K562 (cell line): ENCODE data around the gene CDRT4. TPM values are rescaled to one million over a fixed set of nuclear protein-coding genes. Genes with fewer than 3 reads are reported as not detected.

ENCODE experiments used
- ATAC-seq: fragments of 200-7000 bp; cut with Tn5 transposase; 3 replicates; pipeline ENCODE4 v1.9.1; 2020; ENCODE audit warnings: moderate library complexity
- BruUV-seq: library from RNA; stranded (reverse); fragments of 400-500 nt; replicated peaks from 2 replicates; lab custom pipeline; 2021; lab: Mats Ljungman, UMichigan
- CTCF ChIA-PET: fragments of 300-600 bp; formaldehyde crosslinking; extraction: SDS; loops from one replicate; lab custom pipeline; 2021; ENCODE audit warnings: low intra/inter-chr PET ratio; lab: Yijun Ruan, JAX
- POLR2A ChIA-PET: fragments of 300-600, 350-650 bp; sonication (Branson Sonifier 250); formaldehyde crosslinking; extraction: SDS; loops from one replicate; lab custom pipeline; 2021; ENCODE audit warnings: antibody characterized with exemption, inconsistent platforms; lab: Yijun Ruan, JAX
- DNase-seq, 4 experiments: peaks; one replicate each; pipeline versions ENCODE4 v3.0.0 to v3.0.0-alpha.2; 2011 to 2018; ENCODE audit warnings: low spot score in 3 of 4, mixed read lengths in 3 of 4; ENCODE audit errors: extremely low read depth in 1 of 4
- FAIRE-seq: peaks from 2 replicates; lab custom pipeline; 2011; peaks lifted over from hg19 to GRCh38; lab: Jason Lieb, UNC
- H2AFZ ChIP-seq: 2 replicates; pipeline ENCODE4 v1.6.0; 2011; ENCODE audit warnings: low read depth, low read length, control low read depth, inconsistent platforms
- H3K27ac ChIP-seq: fragments of 200-600 bp; 3 replicates; pipeline ENCODE4 v1.8.0; 2011; ENCODE audit warnings: low read depth, mild to moderate bottlenecking, control low read depth, inconsistent platforms, low read length, moderate library complexity, mixed read lengths; ENCODE audit errors: extremely low read depth
- H3K27me3 ChIP-seq, 2 experiments: fragments of 300-600 bp in 1 of 2; 2 replicates in 1 of 2; 3 replicates in 1 of 2; pipeline versions ENCODE4 v1.6.0 to v1.8.0; 2011; ENCODE audit warnings: inconsistent platforms in 2 of 2, low read length in 2 of 2, mild to moderate bottlenecking in 1 of 2, mixed read lengths in 1 of 2, moderate library complexity in 1 of 2; ENCODE audit not compliant: control insufficient read depth in 2 of 2, insufficient read depth in 2 of 2
- H3K36me3 ChIP-seq: fragments of 300-600 bp; 3 replicates; pipeline ENCODE4 v1.8.0; 2011; ENCODE audit warnings: mild to moderate bottlenecking, low read length, inconsistent platforms; ENCODE audit not compliant: control insufficient read depth, insufficient read depth
- H3K4me1 ChIP-seq, 2 experiments: fragments of 200-600 bp in 1 of 2; replicated peaks in 1 of 2; 2 replicates in 1 of 2; 3 replicates in 1 of 2; pipeline versions ENCODE4 v1.5.1 to v1.8.0; 2011; ENCODE audit warnings: inconsistent platforms in 2 of 2, low read length in 2 of 2, mild to moderate bottlenecking in 1 of 2, mixed read lengths in 1 of 2, moderate library complexity in 1 of 2; ENCODE audit not compliant: control insufficient read depth in 2 of 2, insufficient read depth in 2 of 2
- H3K4me2 ChIP-seq: 2 replicates; pipeline ENCODE4 v1.6.1; 2011; ENCODE audit warnings: low read length, control low read depth, inconsistent platforms, mixed read lengths; ENCODE audit not compliant: insufficient read depth
- H3K4me3 ChIP-seq: fragments of 200-600 bp; sonication (generic), shearing (Covaris generic); 2 replicates; pipeline ENCODE4 v1.5.1; 2016; ENCODE audit warnings: control low read depth, inconsistent platforms
- H3K79me2 ChIP-seq: fragments of 200-600 bp; 3 replicates; pipeline ENCODE4 v1.8.0; 2011; ENCODE audit warnings: low read length, inconsistent platforms; ENCODE audit not compliant: control insufficient read depth, insufficient read depth
- H3K9ac ChIP-seq, 2 experiments: 2 replicates each; pipeline versions ENCODE4 v1.6.0 to v1.6.1; 2011; ENCODE audit warnings: low read depth in 2 of 2, low read length in 2 of 2, control low read depth in 1 of 2, inconsistent platforms in 1 of 2, mild to moderate bottlenecking in 1 of 2, mixed read lengths in 1 of 2; ENCODE audit not compliant: insufficient read depth in 1 of 2
- H3K9me1 ChIP-seq: one replicate; pipeline ENCODE4 v1.6.0; 2011; ENCODE audit warnings: inconsistent platforms, mild to moderate bottlenecking, low read length, moderate library complexity; ENCODE audit not compliant: control insufficient read depth, insufficient read depth
- H3K9me3 ChIP-seq: replicated peaks from 2 replicates; pipeline ENCODE4 v1.5.1; 2011; ENCODE audit warnings: low read depth, low read length, inconsistent platforms; ENCODE audit not compliant: control insufficient read depth, insufficient read depth
- H4K20me1 ChIP-seq: replicated peaks from 2 replicates; pipeline ENCODE4 v1.6.1; 2011; ENCODE audit warnings: low read length, inconsistent platforms, mixed read lengths; ENCODE audit not compliant: control insufficient read depth, insufficient read depth
- MCM3 ChIP-seq: fragments of 450-650 bp; IDR thresholded peaks from 2 replicates; pipeline ENCODE4 v1.6.1; 2016
- MIER1 ChIP-seq: fragments of 450-650 bp; IDR thresholded peaks from 2 replicates; pipeline ENCODE4 v1.6.1; 2016; ENCODE audit warnings: antibody characterized with exemption, mild to moderate bottlenecking, low read depth
- NBN ChIP-seq: fragments of 450-650 bp; IDR thresholded peaks from 2 replicates; pipeline ENCODE4 v1.6.1; 2016; ENCODE audit warnings: low read depth, mild to moderate bottlenecking
- PHF8 ChIP-seq: fragments of 200-600 bp; sonication (generic); IDR thresholded peaks from 2 replicates; pipeline ENCODE4 v1.6.1; 2012; ENCODE audit warnings: mixed run types, mild to moderate bottlenecking, inconsistent platforms, low read length, moderate library complexity, borderline replicate concordance
- PRMT5 ChIP-seq: sonication (generic); formaldehyde crosslinking; IDR thresholded peaks from 2 replicates; pipeline ENCODE4 v1.5.0; 2020; ENCODE audit warnings: missing genetic modification reagents
- TRIM24 ChIP-seq, 2 experiments: fragments of 450-650 bp; IDR thresholded peaks; 2 replicates each; pipeline ENCODE4 v1.6.1; 2016
- ZSCAN29 ChIP-seq: fragments of 450-650 bp; IDR thresholded peaks from 2 replicates; pipeline ENCODE4 v1.6.1; 2017
- WGBS: fragments of 100-300 bp; shearing (Covaris generic); methylation state at CpG from one replicate; pipeline ENCODE4 v1.1.6; 2016; ENCODE audit warnings: low coverage, mixed read lengths; ENCODE audit not compliant: insufficient coverage; ENCODE audit errors: missing lambda C conversion rate; 5-methylcytosine and 5-hydroxymethylcytosine counted together
- in situ Hi-C: fragments of 300-500 bp; cut with MboI; formaldehyde crosslinking; loops from 4 replicates; pipeline ENCODE4 v1.15.0; 2018; ENCODE audit warnings: inconsistent platforms, mixed read lengths
- intact Hi-C: fragments of 100-400 bp; cut with micrococcal nuclease; formaldehyde crosslinking; loops from 2 replicates; pipeline ENCODE4 v1.14.2; 2022
- polyA plus RNA-seq, 8 experiments: library from polyadenylated mRNA; depleted of rRNA in 4 of 8; stranded (reverse) in 5 of 8; unstranded in 3 of 8; fragments of >200 nt; fragmentation: Nextera tagmentation in 2 of 8; fragmentation: Illumina TruSeq in 1 of 8; extraction: Ambion mirVana in 2 of 8; extraction: Trizol in 1 of 8; gene quantifications; 2 replicates each; pipeline versions ENCODE4 v1.2.1 to v1.2.3, GENCODE V29; 2011 to 2014; ENCODE audit warnings: inconsistent platforms in 1 of 8, missing spikeins in 1 of 8
- total RNA-seq, 7 experiments: library from RNA; depleted of rRNA in 6 of 7; stranded (reverse); fragments of >200 nt in 6 of 7; fragmentation: Illumina TruSeq in 2 of 7; extraction: Trizol in 2 of 7; gene quantifications; 2 replicates each; pipeline versions ENCODE4 v1.2.1 to v1.2.3, GENCODE V29; 2011 to 2021; ENCODE audit warnings: low replicate concordance in 1 of 7
- TF ChIP-seq, protein P1 (sequence below): IDR thresholded peaks from 2 replicates; pipeline ENCODE4 v1.6.1; 2016; ENCODE audit warnings: missing genetic modification characterization, missing compliant biosample characterization
- TF ChIP-seq, protein P2 (sequence below): fragments of 250-450 bp; sonication (Bioruptor Pico); IDR thresholded peaks from 2 replicates; pipeline ENCODE4 v1.4.0; 2020; ENCODE audit warnings: borderline replicate concordance
- TF ChIP-seq, protein P3 (sequence below): fragments of 450-650 bp; IDR thresholded peaks from 2 replicates; pipeline ENCODE4 v1.6.1; 2016
- TF ChIP-seq, protein P4 (sequence below): fragments of 450-650 bp; formaldehyde crosslinking; conservative IDR thresholded peaks from 2 replicates; pipeline ENCODE4 v1.4.0; 2022; ENCODE audit warnings: mild to moderate bottlenecking, missing genetic modification characterization
- TF ChIP-seq, protein P5 (sequence below): fragments of 250-450 bp; sonication (Bioruptor Pico); IDR thresholded peaks from 2 replicates; pipeline ENCODE4 v1.4.0; 2020

CDRT4 gene
- total and polyA plus RNA-seq, 9 of the 15 experiments (the other 6 are each of a cell fraction or from before 2014, with no cell fraction given), result 1.7 to 6.4 (median 3.5) TPM

DNA sequence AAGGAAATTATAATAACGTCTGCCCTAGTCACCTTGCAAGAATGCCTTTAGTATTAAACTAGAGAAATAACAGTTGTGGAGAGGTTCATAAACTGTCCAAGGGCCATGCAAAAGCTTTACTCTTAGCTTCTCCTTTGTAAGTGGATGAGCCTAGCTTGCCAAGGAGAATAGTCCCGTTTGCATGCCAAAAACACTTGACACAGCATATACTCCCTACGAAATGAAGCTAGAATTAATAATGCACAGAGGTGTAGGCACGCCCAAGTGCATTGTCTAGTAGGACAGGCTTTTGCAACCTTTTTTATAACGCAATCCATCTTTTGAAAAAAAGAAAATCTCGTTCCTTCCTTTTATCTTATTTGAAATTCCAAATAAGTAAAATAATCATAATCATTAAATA is 12.8 kb upstream of the CDRT4 start:
- H3K4me1 ChIP-seq, result no peaks in the 10 kb centered on the region
- intact Hi-C loops (no loop called here), in situ Hi-C loops (no loop called here)
- no peaks in the 10 kb centered on the region for H3K36me3 ChIP-seq
- POLR2A ChIA-PET, result no interaction called here
- no peaks in the 10 kb centered on the region for H3K9me1 ChIP-seq
- no peak overlapping the region for H3K9ac ChIP-seq
- no peaks in the 10 kb centered on the region for H3K79me2 ChIP-seq
- H2AFZ ChIP-seq, result no peak overlapping the region
- CTCF ChIA-PET, result no interaction called here
- H4K20me1 ChIP-seq, result no peaks in the 10 kb centered on the region
- FAIRE-seq (no peak), DNase-seq (no peak), ATAC-seq (no peak)
- no TSS peak for BruUV-seq
- H3K27ac ChIP-seq, result no peak overlapping the region
- H3K4me3 ChIP-seq, result no peak overlapping the region
- WGBS, result 63% methylated on average over 6 of the region's 6 CpGs
- H3K27me3 ChIP-seq, result no peaks in the 10 kb centered on the region
- TF ChIP-seq PRMT5 (CRISPR knock-in tag) (no peak), ZSCAN29 (no peak), TRIM24 (IDR thresholded peaks at IDR 0.05) (no peak), NBN (no peak), MCM3 (no peak), MIER1 (no peak), PHF8 (no peak)
- TF ChIP-seq, protein P1, sequence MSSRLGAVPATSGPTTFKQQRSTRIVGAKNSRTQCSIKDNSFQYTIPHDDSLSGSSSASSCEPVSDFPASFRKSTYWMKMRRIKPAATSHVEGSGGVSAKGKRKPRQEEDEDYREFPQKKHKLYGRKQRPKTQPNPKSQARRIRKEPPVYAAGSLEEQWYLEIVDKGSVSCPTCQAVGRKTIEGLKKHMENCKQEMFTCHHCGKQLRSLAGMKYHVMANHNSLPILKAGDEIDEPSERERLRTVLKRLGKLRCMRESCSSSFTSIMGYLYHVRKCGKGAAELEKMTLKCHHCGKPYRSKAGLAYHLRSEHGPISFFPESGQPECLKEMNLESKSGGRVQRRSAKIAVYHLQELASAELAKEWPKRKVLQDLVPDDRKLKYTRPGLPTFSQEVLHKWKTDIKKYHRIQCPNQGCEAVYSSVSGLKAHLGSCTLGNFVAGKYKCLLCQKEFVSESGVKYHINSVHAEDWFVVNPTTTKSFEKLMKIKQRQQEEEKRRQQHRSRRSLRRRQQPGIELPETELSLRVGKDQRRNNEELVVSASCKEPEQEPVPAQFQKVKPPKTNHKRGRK, result no peak
- TF ChIP-seq, protein P2, sequence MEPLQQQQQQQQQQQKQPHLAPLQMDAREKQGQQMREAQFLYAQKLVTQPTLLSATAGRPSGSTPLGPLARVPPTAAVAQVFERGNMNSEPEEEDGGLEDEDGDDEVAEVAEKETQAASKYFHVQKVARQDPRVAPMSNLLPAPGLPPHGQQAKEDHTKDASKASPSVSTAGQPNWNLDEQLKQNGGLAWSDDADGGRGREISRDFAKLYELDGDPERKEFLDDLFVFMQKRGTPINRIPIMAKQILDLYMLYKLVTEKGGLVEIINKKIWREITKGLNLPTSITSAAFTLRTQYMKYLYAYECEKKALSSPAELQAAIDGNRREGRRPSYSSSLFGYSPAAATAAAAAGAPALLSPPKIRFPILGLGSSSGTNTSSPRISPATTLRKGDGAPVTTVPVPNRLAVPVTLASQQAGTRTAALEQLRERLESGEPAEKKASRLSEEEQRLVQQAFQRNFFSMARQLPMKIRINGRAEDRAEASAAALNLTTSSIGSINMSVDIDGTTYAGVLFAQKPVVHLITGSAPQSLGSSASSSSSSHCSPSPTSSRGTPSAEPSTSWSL (CRISPR knock-in tag), result no peak
- TF ChIP-seq, protein P3, sequence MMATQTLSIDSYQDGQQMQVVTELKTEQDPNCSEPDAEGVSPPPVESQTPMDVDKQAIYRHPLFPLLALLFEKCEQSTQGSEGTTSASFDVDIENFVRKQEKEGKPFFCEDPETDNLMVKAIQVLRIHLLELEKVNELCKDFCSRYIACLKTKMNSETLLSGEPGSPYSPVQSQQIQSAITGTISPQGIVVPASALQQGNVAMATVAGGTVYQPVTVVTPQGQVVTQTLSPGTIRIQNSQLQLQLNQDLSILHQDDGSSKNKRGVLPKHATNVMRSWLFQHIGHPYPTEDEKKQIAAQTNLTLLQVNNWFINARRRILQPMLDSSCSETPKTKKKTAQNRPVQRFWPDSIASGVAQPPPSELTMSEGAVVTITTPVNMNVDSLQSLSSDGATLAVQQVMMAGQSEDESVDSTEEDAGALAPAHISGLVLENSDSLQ, result no peak
- TF ChIP-seq, protein P4, sequence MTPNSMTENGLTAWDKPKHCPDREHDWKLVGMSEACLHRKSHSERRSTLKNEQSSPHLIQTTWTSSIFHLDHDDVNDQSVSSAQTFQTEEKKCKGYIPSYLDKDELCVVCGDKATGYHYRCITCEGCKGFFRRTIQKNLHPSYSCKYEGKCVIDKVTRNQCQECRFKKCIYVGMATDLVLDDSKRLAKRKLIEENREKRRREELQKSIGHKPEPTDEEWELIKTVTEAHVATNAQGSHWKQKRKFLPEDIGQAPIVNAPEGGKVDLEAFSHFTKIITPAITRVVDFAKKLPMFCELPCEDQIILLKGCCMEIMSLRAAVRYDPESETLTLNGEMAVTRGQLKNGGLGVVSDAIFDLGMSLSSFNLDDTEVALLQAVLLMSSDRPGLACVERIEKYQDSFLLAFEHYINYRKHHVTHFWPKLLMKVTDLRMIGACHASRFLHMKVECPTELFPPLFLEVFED (CRISPR knock-in tag), result no peak
- TF ChIP-seq, protein P5, sequence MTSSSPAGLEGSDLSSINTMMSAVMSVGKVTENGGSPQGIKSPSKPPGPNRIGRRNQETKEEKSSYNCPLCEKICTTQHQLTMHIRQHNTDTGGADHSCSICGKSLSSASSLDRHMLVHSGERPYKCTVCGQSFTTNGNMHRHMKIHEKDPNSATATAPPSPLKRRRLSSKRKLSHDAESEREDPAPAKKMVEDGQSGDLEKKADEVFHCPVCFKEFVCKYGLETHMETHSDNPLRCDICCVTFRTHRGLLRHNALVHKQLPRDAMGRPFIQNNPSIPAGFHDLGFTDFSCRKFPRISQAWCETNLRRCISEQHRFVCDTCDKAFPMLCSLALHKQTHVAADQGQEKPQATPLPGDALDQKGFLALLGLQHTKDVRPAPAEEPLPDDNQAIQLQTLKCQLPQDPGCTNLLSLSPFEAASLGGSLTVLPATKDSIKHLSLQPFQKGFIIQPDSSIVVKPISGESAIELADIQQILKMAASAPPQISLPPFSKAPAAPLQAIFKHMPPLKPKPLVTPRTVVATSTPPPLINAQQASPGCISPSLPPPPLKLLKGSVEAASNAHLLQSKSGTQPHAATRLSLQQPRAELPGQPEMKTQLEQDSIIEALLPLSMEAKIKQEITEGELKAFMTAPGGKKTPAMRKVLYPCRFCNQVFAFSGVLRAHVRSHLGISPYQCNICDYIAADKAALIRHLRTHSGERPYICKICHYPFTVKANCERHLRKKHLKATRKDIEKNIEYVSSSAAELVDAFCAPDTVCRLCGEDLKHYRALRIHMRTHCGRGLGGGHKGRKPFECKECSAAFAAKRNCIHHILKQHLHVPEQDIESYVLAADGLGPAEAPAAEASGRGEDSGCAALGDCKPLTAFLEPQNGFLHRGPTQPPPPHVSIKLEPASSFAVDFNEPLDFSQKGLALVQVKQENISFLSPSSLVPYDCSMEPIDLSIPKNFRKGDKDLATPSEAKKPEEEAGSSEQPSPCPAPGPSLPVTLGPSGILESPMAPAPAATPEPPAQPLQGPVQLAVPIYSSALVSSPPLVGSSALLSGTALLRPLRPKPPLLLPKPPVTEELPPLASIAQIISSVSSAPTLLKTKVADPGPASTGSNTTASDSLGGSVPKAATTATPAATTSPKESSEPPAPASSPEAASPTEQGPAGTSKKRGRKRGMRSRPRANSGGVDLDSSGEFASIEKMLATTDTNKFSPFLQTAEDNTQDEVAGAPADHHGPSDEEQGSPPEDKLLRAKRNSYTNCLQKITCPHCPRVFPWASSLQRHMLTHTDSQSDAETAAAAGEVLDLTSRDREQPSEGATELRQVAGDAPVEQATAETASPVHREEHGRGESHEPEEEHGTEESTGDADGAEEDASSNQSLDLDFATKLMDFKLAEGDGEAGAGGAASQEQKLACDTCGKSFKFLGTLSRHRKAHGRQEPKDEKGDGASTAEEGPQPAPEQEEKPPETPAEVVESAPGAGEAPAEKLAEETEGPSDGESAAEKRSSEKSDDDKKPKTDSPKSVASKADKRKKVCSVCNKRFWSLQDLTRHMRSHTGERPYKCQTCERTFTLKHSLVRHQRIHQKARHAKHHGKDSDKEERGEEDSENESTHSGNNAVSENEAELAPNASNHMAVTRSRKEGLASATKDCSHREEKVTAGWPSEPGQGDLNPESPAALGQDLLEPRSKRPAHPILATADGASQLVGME (CRISPR knock-in tag), result no peak
- no peak overlapping the region for H3K4me2 ChIP-seq
- H3K9me3 ChIP-seq, result no peaks in the 10 kb centered on the region
